GM10266 (cell line): ENCODE data around the gene GPX7.
A peak's percentile ranks its signal among the peaks of the same experiment; 100 is the strongest.

Source experiments
- DNase-seq: peaks from one replicate; pipeline ENCODE4 v3.0.0; 2012; ENCODE audit errors: extremely low spot score
- TF ChIP-seq, protein P1 (sequence below): IDR thresholded peaks from 2 replicates; pipeline ENCODE4 v1.5.1; 2012; ENCODE audit warnings: mild to moderate bottlenecking, low read depth; ENCODE audit not compliant: control insufficient read depth, insufficient read depth; ENCODE audit errors: missing control alignments

Gene GPX7

DNA sequence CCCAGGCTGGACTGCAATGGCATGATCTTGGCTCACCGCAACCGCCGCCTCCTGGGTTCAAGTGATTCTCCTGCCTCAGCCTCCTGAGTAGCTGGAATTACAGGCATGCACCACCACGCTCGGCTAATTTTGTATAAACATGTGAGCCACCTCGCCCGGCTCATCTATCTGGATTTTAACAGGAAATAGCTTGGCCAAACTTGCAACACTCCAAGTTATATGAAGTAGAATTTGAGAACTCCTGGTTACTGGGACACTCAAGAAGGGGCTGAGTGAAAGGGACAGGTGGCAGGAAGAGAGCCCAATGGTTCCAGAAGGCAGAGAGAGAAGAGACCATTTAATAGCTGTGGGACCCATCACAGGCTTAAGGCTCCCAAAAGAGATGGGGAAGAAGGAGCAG is 2.9 kb upstream of the GPX7 start:
- TF ChIP-seq, protein P1, sequence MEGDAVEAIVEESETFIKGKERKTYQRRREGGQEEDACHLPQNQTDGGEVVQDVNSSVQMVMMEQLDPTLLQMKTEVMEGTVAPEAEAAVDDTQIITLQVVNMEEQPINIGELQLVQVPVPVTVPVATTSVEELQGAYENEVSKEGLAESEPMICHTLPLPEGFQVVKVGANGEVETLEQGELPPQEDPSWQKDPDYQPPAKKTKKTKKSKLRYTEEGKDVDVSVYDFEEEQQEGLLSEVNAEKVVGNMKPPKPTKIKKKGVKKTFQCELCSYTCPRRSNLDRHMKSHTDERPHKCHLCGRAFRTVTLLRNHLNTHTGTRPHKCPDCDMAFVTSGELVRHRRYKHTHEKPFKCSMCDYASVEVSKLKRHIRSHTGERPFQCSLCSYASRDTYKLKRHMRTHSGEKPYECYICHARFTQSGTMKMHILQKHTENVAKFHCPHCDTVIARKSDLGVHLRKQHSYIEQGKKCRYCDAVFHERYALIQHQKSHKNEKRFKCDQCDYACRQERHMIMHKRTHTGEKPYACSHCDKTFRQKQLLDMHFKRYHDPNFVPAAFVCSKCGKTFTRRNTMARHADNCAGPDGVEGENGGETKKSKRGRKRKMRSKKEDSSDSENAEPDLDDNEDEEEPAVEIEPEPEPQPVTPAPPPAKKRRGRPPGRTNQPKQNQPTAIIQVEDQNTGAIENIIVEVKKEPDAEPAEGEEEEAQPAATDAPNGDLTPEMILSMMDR: no peak
- DNase-seq: no peak

DNA sequence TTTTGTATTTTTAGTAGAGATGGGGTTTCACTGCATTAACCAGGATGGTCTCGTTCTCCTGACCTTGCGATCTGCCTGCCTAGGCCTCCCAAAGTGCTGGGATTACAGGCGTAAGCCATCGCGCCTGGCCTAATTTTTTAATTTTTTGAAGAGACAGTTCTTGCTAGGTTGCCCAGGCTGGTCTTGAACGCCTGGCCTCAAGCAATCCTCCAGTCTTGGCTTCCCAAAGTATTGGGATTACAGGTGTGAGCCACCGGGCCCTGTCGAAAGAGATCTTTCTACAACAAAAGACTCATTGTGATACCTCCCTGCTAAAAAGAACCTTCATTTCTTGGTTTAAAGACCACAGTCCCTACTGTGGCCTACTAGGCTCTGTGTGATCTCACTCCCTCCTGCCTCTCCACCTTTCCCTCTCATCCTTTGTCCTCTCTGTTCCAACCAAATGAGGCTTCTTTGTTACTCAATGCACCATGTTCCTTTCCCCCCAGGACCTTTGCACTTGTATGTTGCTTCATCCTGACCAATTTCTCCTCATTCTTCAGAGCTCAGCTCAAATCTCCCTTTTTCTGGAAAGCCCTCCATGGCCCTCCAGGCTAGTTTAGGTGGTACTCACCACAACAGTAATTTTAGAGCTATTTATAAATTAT is 1.5 kb upstream of the GPX7 start:
- DNase-seq: no peak
- TF ChIP-seq, protein P1: no peak

DNA sequence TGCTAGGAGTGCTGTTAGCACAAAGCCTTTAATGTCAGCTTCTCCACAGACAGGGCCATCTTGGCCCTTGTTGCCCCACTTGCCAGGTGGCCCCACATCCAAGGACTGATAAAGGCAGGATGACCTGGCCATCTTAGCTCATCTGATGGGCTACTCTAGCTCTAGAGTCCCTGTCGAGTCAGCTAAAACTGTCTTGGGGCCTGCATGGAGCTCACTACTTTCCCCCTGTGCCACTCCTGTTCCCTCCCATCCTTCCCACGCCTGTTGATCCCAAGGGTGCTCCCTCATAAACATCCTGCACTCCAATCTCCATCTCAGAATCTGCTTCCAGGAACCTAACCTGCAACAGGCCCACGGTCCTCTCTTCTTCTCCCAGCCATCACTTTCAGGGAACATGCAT is 652 bp upstream of the GPX7 start:
- DNase-seq: no peak
- TF ChIP-seq, protein P1: no peak

DNA sequence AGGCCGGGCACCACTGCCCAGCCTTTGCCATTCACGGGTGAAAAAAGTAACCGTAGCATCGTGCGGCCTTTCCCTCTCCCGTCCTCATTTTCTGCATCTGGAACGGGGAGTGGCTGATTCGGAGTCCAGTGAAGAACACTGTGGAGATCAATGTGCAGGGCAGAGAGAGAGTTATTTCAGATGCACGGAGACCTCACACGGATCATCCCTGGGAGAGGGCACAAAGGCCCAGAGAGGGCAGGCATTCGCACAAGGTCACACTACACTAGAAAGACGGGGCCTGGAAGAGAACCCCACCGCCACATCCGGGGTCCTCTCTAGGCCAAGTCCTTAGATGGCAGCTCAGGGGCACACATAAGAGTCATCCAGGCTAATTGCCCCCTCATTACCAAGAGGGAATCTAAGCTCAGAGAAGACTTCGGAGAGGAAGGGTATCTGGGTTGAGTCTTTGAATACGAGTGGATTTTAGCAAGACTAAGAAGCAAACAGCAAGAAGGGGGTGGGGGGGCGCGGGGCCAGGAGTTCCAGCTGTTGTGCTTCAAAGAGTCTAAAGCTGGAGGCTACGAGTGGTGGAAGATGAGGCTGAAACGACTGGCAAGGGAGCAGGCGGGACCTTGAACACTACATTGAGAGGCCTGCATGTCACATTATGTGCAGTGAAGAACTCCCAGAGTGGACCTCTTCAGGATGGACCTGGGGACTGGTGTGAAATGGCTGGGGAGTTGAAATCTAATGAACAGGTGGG is 857 bp downstream of the GPX7 start:
- TF ChIP-seq, protein P1: no peak
- DNase-seq: peak; percentile 27

DNA sequence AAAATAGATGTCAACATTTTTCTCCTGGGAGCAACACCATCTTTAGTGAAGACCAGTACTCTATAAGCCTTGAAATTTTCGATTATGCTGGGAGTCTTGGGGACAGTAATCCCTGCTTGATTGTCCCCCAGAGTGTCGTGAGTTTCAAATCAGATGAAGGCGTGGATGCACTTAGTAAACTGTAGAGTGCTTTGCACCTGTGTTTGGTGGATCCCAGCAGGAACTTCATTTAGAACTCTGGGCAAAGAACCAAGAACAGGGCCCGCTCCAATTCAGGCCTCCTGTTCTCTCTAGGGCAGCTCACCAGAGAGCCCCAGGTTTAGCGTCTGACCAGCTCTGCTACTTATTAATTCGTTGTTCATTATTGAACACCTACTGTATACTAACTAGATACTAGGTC is 1.5 kb downstream of the GPX7 start:
- DNase-seq: no peak
- TF ChIP-seq, protein P1: no peak

DNA sequence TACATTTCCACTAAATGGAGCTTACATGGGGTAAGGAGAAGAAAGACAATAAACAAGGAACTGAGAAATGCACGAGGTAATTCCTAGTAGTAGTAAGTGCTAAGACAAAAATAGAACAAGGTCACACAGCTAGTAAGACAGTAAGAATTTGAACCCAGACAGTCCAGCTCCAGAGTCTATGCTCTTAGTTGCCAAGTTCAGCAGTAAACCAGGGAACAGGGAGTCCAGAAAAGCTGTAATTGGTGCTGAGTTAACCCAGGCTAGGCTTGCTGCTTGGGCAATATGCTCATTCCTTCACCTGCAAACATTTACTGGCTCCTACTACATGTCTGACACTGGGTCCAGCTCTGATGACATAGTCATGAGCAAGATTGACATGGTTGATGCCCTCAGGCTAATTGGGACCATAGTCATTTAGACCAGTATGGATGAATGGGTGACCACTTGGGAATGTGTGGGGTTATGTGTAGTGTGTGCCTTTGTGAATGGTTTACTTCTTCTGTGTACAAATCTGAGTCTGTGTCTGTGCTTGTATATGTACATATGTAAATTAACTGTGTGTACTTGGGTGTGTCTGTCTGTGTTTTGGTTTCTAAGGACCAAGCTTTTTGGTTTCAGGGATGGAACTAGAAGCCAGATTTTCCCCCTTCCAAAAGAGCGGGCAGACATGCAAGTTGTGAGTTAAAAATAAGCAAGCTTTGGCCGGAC is 2.0 kb downstream of the GPX7 start:
- TF ChIP-seq, protein P1: no peak
- no peak for DNase-seq

DNA sequence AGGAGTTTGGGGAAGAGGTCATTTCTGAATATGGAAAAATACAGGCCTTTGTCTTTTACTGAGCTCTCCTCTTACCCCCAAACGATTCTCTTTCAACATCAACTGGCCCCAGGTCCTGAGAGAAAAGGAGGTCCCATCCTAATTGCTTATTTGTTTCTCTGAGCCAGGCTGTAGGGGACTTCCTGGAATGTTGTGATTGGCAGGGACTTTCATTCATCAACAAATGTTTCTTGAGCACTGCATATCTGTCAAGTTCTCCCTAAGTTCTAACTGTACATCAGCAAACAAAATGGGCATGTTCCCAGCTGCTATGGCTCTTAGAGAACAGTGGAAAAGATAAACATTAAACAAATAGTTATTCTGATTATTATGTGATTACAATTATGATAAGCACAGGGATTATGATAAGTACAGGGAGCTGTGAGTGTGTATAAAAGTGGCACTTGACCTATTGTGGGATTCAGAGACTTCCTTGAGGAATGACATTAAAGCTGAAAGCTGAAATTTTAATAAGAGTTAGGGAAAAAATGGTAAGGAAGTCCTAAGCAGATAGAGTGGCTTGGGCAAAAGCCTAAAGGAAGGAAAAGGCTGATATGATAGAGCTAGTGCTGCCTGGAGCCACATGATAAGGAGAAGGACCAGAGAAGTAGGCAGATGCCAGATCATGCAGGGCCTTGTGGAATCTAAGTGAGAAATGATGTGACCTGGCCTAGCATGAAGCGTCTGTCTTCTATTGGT is 11.6 kb downstream of the GPX7 start:
- no peak for DNase-seq

More for the DNA sequence above, 11.6 kb downstream of the GPX7 start:
- TF ChIP-seq, protein P1: no peak
